Measurements from ENCODE around the gene MAF.

Gene MAF

GRCh38 chr16:79599837-79600637 is 500 bp downstream of the MAF start:
- Histone ChIP-seq H3K4me1 (ENCODE audit: control insufficient read depth, insufficient read depth, low read length) (peaks cover 26% of the 10 kb centered on the region), H3K9me3 (ENCODE audit: control insufficient read depth, insufficient read depth, low read length) (no peaks in the 10 kb centered on the region), H3K27me3 (ENCODE audit: control insufficient read depth, insufficient read depth, low read length) (peaks cover 15% of the 10 kb centered on the region), H3K36me3 (ENCODE audit: control insufficient read depth, insufficient read depth, low read length) (no peaks in the 10 kb centered on the region), H3K9ac (ENCODE audit: low read depth, low read length) (no peak overlapping the region), H3K4me3 (ENCODE audit: low read depth, low read length) (peak overlapping the region; percentile 68), H3K27ac (ENCODE audit: low read depth, low read length) (peak overlapping the region; percentile 70)

DNA sequence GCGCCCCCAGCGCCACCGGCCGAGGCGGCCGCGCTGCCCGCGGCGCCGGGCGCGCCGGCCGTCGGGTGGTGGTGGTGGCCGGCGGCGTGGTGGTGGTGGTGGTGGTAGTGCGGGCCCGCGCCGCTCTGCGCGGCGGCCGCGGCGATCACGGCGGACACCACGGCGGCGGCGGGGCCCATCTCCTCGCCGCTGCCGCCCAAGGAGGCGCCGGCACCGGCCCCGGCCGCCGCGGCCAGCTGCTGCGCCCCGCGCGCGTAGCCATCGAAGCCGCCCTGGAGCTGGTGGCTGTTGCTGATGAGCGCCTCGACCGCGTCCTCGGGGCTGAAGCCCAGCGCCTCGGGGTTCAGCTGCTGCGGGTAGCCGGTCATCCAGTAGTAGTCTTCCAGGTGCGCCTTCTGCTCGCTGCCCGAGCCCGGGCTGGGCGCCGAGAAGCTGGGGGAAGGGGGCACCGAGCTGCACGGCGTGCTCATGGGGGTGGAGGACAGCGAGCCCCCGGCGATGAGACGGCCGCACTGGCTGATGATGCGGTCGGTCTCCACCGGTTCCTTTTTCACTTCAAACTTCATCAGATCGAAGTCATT is 1.2 kb downstream of the MAF start:
- peak overlapping the region; percentile 42 for H3K27ac ChIP-seq (ENCODE audit: low read depth, low read length)

GRCh38 chr16:79598348-79599181 is 2.0 kb downstream of the MAF start:
- peaks cover 34% of the 10 kb centered on the region for H3K4me1 ChIP-seq (ENCODE audit: control insufficient read depth, insufficient read depth, low read length)
- no peak overlapping the region for H3K27ac ChIP-seq (ENCODE audit: low read depth, low read length)
- H3K4me3 ChIP-seq (ENCODE audit: low read depth, low read length): peak overlapping the region; percentile 72
- H3K27me3 ChIP-seq (ENCODE audit: control insufficient read depth, insufficient read depth, low read length): peaks cover 15% of the 10 kb centered on the region
- H3K9me3 ChIP-seq (ENCODE audit: control insufficient read depth, insufficient read depth, low read length): no peaks in the 10 kb centered on the region
- H3K9ac ChIP-seq (ENCODE audit: low read depth, low read length): peak overlapping the region; percentile 16; the same call in 1 of the 2 replicates
- no peaks in the 10 kb centered on the region for H3K36me3 ChIP-seq (ENCODE audit: control insufficient read depth, insufficient read depth, low read length)

More for the DNA sequence above, 1.2 kb downstream of the MAF start:
- Histone ChIP-seq H3K9ac (ENCODE audit: low read depth, low read length) (peak overlapping the region; percentile 37; the same call in 1 of the 2 replicates), H3K4me3 (ENCODE audit: low read depth, low read length) (peak overlapping the region; percentile 68), H3K4me1 (ENCODE audit: control insufficient read depth, insufficient read depth, low read length) (peaks cover 33% of the 10 kb centered on the region), H3K27me3 (ENCODE audit: control insufficient read depth, insufficient read depth, low read length) (peaks cover 15% of the 10 kb centered on the region), H3K36me3 (ENCODE audit: control insufficient read depth, insufficient read depth, low read length) (no peaks in the 10 kb centered on the region), H3K9me3 (ENCODE audit: control insufficient read depth, insufficient read depth, low read length) (no peaks in the 10 kb centered on the region)

DNA sequence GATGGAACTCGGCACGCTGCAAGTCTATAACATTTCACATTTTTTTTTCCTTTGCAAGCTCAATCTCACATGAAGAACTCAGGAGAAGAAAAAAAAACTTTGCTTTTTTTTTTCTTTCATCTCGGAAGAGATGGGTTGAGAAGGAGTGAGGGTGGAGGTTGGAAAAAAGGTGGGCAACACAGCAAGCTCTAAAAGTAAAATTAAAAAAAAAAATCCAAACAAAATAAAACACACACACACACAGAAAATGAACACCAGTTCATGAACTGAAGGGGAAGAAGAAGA is 2.5 kb downstream of the MAF start:
- peaks cover 15% of the 10 kb centered on the region for H3K27me3 ChIP-seq (ENCODE audit: control insufficient read depth, insufficient read depth, low read length)
- H3K9ac ChIP-seq (ENCODE audit: low read depth, low read length): no peak overlapping the region; the same call in 1 of the 2 replicates

GRCh38 chr16:79597277-79598062 is 3.1 kb downstream of the MAF start:
- Histone ChIP-seq H3K27ac (ENCODE audit: low read depth, low read length) (no peak overlapping the region), H3K4me1 (ENCODE audit: control insufficient read depth, insufficient read depth, low read length) (peaks cover 42% of the 10 kb centered on the region), H3K4me3 (ENCODE audit: low read depth, low read length) (peak overlapping the region; percentile 72)

More for the DNA sequence above, 2.5 kb downstream of the MAF start:
- Histone ChIP-seq H3K27ac (ENCODE audit: low read depth, low read length) (no peak overlapping the region), H3K4me1 (ENCODE audit: control insufficient read depth, insufficient read depth, low read length) (peaks cover 38% of the 10 kb centered on the region), H3K9me3 (ENCODE audit: control insufficient read depth, insufficient read depth, low read length) (no peaks in the 10 kb centered on the region), H3K36me3 (ENCODE audit: control insufficient read depth, insufficient read depth, low read length) (no peaks in the 10 kb centered on the region), H3K4me3 (ENCODE audit: low read depth, low read length) (peak overlapping the region; percentile 72)

GRCh38 chr16:79595931-79596450 is 4.5 kb downstream of the MAF start:
- peaks cover 15% of the 10 kb centered on the region for H3K27me3 ChIP-seq (ENCODE audit: control insufficient read depth, insufficient read depth, low read length)
- H3K4me1 ChIP-seq (ENCODE audit: control insufficient read depth, insufficient read depth, low read length): peaks cover 55% of the 10 kb centered on the region
- no peak overlapping the region for H3K27ac ChIP-seq (ENCODE audit: low read depth, low read length)
- no peak overlapping the region for H3K9ac ChIP-seq (ENCODE audit: low read depth, low read length)
- no peaks in the 10 kb centered on the region for H3K36me3 ChIP-seq (ENCODE audit: control insufficient read depth, insufficient read depth, low read length)
- H3K4me3 ChIP-seq (ENCODE audit: low read depth, low read length): peak overlapping the region; percentile 72; the same call in 1 of the 2 replicates
- no peaks in the 10 kb centered on the region for H3K9me3 ChIP-seq (ENCODE audit: control insufficient read depth, insufficient read depth, low read length)

More at GRCh38 chr16:79597277-79598062, 3.1 kb downstream of the MAF start:
- Histone ChIP-seq H3K9me3 (ENCODE audit: control insufficient read depth, insufficient read depth, low read length) (no peaks in the 10 kb centered on the region), H3K36me3 (ENCODE audit: control insufficient read depth, insufficient read depth, low read length) (no peaks in the 10 kb centered on the region), H3K9ac (ENCODE audit: low read depth, low read length) (no peak overlapping the region), H3K27me3 (ENCODE audit: control insufficient read depth, insufficient read depth, low read length) (peaks cover 15% of the 10 kb centered on the region)

DNA sequence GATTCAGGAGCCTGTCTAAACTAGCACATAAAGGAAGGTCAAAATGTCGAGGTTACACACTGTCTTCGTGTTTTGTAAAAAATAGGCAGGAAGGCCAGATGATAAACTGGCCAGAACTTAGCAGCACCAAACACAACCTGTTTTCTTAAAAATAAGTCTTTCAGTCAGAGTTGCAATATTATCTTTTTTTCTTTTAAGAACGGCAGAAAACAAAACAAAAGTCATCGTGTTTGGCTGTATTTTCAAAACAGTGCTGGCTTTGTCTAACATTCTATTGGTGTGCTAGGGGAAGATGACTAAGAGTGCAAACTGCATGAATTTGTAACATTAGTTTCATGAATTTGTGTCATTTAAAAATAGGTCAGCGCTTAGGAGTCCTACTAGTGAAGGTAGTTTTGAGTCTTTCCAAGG is 5.3 kb downstream of the MAF start:
- Histone ChIP-seq H3K9ac (ENCODE audit: low read depth, low read length) (no peak overlapping the region), H3K27ac (ENCODE audit: low read depth, low read length) (no peak overlapping the region), H3K4me3 (ENCODE audit: low read depth, low read length) (no peak overlapping the region), H3K27me3 (ENCODE audit: control insufficient read depth, insufficient read depth, low read length) (peaks cover 19% of the 10 kb centered on the region), H3K4me1 (ENCODE audit: control insufficient read depth, insufficient read depth, low read length) (peaks cover 58% of the 10 kb centered on the region), H3K9me3 (ENCODE audit: control insufficient read depth, insufficient read depth, low read length) (no peaks in the 10 kb centered on the region), H3K36me3 (ENCODE audit: control insufficient read depth, insufficient read depth, low read length) (no peaks in the 10 kb centered on the region)

DNA sequence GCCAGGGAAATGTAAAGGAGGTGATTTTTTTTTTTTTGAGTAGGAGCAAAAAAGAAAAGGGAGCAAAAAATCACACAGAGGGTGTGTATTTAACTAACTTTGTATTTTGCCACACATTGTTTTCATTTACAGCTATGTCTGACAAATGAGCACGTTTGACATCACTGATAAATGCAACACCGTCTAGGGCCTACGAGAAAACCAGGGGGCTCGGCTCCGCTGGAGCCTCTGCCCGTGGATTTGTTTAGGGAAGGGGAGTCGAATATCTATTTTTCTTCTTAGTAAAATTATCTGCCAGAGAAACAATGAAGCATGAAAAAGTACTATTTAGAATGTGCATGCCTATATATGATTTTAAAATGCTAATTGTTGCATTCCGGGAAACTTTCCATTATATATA is 6.8 kb downstream of the MAF start:
- peaks cover 65% of the 10 kb centered on the region for H3K4me1 ChIP-seq (ENCODE audit: control insufficient read depth, insufficient read depth, low read length)
- H3K9me3 ChIP-seq (ENCODE audit: control insufficient read depth, insufficient read depth, low read length): no peaks in the 10 kb centered on the region
- H3K4me3 ChIP-seq (ENCODE audit: low read depth, low read length): no peak overlapping the region
- H3K36me3 ChIP-seq (ENCODE audit: control insufficient read depth, insufficient read depth, low read length): no peaks in the 10 kb centered on the region
- peaks cover 30% of the 10 kb centered on the region for H3K27me3 ChIP-seq (ENCODE audit: control insufficient read depth, insufficient read depth, low read length)
- no peak overlapping the region for H3K9ac ChIP-seq (ENCODE audit: low read depth, low read length)
- H3K27ac ChIP-seq (ENCODE audit: low read depth, low read length): no peak overlapping the region

GRCh38 chr16:79593074-79593531 is 7.4 kb downstream of the MAF start:
- Histone ChIP-seq H3K4me3 (ENCODE audit: low read depth, low read length) (no peak overlapping the region), H3K4me1 (ENCODE audit: control insufficient read depth, insufficient read depth, low read length) (peaks cover 65% of the 10 kb centered on the region), H3K9me3 (ENCODE audit: control insufficient read depth, insufficient read depth, low read length) (no peaks in the 10 kb centered on the region), H3K27me3 (ENCODE audit: control insufficient read depth, insufficient read depth, low read length) (peaks cover 29% of the 10 kb centered on the region), H3K27ac (ENCODE audit: low read depth, low read length) (no peak overlapping the region), H3K9ac (ENCODE audit: low read depth, low read length) (no peak overlapping the region), H3K36me3 (ENCODE audit: control insufficient read depth, insufficient read depth, low read length) (no peaks in the 10 kb centered on the region)

DNA sequence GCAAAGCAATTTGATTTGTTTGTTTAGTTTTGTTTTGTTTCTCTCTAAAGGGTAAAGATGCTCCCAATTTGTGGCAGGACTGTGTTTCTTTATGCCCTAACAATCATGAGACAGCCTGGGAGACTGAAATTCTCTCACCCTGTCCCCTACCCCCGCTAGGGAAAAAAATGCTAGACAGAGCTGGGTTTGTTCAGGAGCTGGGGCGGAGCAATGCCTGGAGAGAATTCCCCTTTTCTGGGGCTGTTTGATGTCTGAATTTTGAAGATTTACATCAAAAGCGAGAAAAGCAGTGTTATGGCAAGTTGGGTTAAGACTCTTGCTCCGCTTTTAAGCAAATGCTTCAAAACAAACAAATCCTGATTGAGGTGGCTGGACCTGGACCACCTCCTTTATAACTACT is 8.4 kb downstream of the MAF start:
- H3K27me3 ChIP-seq (ENCODE audit: control insufficient read depth, insufficient read depth, low read length): peaks cover 27% of the 10 kb centered on the region

More for the DNA sequence above, 8.4 kb downstream of the MAF start:
- no peak overlapping the region for H3K27ac ChIP-seq (ENCODE audit: low read depth, low read length)
- no peak overlapping the region for H3K4me3 ChIP-seq (ENCODE audit: low read depth, low read length)
- H3K4me1 ChIP-seq (ENCODE audit: control insufficient read depth, insufficient read depth, low read length): peaks cover 59% of the 10 kb centered on the region
- H3K9me3 ChIP-seq (ENCODE audit: control insufficient read depth, insufficient read depth, low read length): no peaks in the 10 kb centered on the region
- H3K9ac ChIP-seq (ENCODE audit: low read depth, low read length): no peak overlapping the region
- H3K36me3 ChIP-seq (ENCODE audit: control insufficient read depth, insufficient read depth, low read length): no peaks in the 10 kb centered on the region
